Glomerular endothelial cell (primary cell): ENCODE results near the gene MAPK14. TPM values are rescaled to one million over a fixed set of nuclear protein-coding genes. Genes with fewer than 3 reads are reported as not detected.
"Not testable (repeated sequence)": the region's sequence is repeated elsewhere in the genome, so short reads cannot be mapped to it uniquely, and the experiment has no call there.

Experiments used
- DNase-seq: peaks from one replicate; pipeline ENCODE4 v3.0.0-alpha.2; 2011; ENCODE audit warnings: low read depth, low spot score; ENCODE audit errors: extremely low read depth
- total RNA-seq: library from RNA; depleted of rRNA; stranded (reverse); fragments of >200 nt; gene quantifications from 2 replicates; pipeline ENCODE4 v1.2.3, GENCODE V29; 2015

MAPK14 gene
- total RNA-seq, 1 donor from 2014 or later: 46.1 TPM

DNA sequence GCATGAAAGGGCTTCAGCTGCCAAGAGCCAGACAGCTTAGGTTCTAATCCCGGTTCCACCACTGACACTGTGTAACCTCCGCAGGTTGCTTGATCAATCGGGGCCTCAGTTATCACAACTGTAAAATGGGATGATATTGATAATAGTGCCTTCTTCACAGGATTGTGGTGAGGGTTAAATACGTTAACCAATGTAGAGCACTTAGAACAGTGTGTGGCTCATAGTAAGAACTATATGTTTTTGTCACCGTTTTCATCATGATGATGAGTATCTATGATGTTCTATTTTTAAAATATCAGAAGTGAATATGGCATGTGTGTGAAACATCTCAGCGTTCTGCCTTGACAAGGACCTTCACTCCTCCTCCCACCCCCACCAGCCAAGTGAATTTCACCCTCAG, 92.4 kb downstream of the MAPK14 start:
- DNase-seq: no peak

DNA sequence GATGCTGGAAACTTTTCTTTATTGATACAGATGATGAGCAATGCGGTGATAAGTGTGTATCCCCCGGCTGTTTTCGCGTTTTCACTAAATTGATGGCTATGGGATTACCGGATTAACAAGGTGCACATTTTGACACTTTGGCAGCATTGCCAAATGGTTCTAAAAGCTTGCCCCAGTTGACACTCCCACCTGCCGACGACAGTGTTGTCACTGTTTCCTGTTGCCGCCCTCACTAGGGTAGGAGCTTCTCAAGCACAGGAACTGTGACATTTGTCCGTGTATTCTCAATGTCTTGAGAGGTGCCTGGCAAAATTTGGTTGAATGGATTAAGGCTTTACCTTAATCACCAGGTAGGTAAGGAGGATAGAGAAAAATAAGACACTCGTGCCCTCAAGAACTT, 92.9 kb downstream of the MAPK14 start:
- DNase-seq: no peak

DNA sequence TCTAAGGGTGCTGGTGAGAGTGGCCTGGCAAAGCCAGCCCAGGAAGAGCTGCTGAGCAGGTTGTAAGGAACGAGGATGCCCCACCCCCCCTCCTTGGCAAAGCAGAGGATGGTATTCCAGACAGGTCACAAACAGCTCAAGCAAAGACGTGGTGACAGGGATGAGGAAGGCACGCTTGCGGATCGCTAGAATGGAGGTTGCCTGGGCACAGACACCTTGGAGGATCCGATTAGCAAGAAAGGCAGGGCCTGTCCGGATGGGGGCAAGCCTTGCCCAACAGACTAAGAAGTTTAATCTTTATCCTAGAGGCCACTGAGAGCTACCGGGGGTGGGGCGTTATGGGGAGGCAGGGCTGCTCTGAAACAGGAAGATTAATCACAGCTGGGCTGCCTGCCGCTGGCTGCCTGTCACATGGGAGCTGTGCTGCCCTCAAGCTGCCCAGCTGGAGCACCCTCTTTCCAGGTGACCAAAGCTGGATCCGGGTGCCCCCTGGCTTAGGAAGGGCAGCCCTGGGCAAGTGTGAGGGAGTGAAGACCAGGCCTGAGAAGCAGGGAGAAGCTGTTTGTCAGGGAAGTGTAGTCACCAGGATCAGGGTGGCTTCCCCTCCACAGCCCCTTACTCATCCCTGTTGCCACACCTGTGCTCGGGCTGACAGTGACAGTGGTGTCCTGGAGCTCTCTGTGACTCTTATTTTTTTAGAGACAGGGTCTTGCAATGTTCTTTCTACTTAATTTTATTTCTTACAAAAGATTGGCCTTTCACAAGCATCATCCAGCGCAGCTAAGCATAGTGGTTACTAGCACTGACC, 93.6 kb downstream of the MAPK14 start:
- DNase-seq: no peak

DNA sequence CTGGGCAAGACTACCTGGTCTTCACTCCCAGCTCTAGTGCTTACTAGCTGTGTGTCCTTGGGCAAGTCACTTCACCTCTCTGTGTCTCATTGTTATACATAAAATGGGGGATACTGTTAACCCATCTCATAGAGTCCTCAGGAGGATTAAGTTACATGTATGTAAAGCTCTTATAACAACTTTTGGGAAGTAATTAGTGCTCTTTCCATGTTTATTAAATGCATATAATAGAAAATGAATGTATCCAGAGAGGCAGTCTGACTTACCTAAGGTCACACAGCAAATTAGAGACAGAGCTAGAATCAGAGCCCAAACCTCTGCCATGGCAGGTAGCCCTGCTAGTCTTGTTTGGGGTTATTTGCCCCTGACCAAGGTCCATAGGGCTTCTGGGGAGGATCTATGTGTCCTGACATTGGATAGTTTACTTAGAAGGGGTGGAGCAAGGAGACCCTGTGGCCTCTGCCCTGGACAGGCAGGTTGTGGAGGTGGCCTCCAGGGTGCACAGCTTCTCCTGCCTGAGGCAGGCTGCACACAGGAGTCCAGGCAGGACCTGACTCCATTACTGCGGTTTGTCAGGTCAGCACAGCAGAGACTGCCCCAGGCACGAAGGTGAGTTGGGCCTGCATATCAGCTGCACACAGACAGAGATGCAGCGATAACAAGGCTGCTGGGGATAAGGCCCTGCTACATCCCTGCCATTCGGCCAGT, 94.3 kb downstream of the MAPK14 start:
- no peak for DNase-seq

DNA sequence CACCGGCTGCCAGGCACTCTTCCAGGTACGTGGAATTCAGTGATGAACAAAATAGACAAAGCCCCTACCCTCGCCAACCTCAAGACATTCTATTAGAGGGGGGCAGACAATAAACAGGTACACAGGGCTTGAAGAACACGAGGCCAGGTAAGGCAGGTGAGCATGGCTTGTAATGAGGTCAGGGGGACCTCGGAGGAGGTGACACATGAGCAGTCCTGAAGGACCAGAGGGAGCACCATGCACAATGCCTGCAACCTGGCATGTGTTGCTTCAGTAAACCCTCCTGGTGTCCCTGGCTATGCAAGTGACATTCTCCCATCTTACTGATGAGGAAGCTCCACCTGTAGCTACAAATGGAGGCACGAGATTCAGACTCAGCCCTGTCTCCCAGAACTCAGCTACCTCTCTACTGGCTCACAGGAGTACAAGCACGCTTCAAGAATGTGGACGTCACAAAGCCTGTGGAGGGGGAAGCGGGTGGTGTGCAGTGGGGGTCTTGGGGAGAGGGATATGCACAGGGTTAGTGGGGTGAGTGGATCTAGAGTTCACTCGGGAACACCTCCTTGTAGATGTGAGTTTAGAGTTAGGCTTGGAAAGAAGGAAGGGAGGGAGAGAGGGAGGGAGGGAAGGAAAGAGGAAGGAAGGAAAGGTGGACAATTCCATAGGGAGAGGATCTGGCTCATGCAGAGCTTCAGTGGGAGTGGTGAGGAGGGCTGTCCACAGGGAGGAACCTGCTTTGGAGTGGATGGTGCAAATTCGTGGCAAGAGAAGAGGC, 95.1 kb downstream of the MAPK14 start:
- no peak for DNase-seq

DNA sequence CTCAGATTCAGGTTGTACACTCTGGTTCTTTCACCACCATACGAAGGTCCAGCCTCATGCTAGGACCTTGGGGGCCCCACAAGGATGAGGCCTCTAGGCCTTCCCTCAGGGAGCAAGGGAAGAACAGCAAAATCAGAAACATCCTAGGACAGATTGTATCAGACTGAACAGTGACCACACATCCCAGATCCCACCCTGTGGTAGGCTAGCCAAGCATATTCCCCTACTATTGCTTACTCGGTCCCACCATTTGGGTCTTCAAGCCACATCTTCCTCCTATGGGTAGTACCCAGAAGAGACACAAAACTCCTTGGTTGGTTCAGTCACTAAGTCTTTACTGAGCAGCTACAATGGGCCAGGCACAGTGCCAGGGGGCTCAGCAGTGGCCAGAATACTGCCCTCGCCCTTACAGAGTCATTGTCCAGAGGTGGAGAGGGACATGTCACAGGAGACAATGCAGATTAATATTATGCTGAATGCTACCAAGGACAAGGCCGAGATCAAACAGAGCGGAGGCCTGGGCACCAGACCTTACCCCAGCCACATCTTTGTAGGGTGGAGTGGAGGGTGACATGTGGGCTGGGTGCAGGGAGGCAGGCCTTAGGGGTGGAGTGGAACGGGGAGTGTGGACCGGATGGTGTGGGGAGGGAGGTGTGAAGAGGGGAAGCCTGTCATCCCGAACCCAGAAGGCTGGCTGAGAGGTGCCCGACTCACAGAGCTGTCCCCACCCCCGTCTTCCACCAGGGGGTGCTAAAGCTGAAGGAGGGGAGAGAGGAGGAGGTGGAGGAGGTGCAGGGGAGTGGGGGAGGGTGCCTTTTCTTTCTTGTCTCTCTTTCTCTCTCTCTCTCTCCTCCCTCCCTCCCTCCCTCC, 95.9 kb downstream of the MAPK14 start:
- DNase-seq: no peak

DNA sequence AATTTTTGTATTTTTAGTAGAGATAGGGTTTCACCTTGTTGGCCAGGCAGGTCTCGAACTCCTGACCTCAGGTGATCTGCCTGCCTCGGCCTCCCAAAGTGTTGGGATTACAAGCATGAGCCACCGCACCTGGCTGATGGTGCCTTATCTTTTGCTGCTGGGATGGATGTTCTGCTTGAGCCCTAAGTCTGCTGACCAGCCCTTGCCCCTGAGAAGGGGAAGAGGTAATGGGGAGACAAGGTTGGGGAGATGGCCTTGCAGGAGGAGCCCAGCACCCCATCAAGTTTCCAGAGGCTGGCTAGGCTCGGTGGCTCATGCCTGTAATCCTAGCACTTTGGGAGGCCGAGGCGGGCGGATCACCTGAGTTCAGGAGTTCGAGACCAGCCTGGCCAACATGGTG, 96.7 kb downstream of the MAPK14 start:
- DNase-seq: not testable (repeated sequence)

DNA sequence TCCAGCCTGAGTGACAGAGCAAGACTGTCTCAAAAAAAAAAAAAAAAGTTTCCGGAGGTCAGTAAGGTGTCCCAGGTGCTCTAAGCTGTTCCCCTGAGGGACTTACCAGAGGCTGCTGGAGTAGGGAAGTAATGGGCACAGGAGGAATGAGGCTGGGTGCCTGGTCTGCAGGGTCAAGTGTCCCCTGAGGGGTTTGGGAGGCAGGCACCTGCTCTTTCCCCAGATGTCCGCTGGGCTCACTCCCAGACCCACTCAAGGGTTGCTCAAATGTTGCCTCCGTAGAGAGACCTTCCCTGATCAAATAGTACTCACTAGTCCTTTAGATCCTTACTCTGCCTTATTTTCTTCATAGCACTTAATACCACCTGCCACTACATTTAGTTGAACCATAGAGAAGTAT, 97.3 kb downstream of the MAPK14 start:
- DNase-seq: no peak

DNA sequence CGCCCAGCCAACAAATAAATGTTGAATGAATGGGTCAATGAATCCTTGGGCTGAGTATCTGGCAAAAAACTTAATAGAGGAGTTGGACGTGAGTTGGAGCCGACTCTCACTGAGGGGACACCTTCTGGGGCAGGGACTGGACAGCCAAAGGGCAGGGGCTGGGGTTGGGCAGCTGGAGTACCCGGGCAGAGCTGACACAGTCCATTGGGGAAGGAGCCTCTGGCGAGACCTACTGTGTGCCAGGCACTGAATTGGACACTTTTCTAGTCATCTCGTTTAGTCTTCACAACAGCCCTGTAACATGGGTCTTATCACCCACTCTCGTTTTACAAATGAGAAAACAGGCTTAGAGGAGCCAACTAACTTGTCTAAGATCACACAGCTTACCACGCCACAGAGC, 98.0 kb downstream of the MAPK14 start:
- no peak for DNase-seq

DNA sequence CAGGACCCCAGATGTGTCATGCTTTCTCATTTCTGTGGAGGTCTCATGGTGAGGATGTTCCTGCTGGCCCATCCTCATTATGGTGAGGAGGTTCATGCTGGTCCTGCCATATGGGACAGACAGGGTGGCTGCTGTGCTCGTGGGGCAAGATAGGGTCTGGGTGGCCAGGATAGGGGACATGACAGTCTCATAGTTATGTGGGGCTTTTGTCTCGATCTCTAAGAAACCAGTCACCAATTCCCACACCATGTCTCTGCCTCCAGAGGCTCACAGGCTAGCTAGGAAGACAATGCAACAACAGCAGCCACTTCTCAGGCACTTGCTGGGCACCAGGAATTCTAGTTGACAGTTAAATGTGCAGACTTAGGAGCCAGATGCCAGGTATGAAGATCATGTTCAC, 98.5 kb downstream of the MAPK14 start:
- no peak for DNase-seq

DNA sequence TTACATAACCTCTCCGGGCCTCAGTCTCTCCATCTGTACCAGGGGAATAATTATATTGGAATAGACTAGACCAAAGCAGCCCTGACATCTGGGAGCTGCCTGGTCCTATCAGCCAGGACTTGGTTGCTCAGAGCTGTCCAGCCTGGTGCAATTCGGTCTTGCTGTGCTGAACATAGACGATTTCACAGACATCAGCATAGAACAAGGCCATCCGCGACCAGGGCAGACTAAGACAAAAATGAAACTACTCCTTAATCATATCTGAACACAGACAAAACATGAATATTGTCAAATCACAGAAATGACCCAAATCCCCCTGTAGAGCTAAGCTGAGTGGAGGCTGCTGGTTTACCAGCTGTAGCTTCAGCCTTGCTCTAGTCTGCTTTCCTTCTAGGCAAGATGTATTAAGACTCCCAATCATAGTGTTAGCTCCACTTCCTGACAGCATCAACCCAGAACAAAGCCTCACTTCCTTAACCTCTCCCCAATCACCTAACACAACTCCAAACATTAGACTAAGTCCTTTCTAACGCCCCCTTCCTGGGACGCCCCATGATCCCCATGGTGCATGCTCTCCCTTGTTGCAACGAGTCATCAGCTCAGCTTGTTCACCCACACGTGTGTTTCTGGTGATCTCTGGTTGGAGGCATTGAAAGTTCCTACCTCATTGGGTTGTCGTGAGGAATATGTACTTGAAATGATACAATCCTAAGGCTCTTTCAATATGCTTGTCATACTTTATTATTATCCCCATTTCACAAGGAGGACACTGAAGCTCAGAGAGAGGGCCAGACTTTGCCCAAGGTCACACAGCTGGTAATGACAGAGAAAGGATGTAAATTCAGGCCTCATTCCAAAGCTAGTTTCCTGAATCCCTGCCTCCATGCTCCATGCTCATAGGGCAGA, 99.2 kb downstream of the MAPK14 start:
- DNase-seq: no peak

DNA sequence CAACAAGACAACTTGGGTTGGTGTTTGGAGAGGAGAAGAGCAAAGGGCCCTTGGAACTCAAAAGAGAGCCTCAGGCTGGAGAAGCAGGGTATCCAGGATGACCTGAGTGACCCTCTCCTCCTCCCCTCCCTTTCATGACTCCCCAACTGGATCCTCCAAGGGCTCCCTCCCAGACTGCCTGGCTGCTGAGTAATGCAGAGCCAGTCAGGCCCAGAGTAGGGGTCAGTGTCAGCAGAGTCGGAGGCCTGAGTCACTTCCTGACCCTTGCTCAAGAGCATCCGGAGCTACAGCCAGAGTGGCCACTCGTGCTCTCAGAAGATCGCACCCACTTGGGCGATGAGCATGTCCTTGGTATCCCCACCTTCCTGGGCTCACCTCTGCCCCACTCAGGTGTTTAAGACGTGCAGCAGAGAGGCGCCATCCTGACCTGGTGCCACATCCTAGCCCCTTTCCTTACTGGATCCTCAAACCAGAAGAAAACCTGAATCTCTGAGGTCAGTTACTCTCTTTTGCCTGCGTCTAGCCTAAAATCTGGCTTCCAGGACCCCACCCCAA, 99.9 kb downstream of the MAPK14 start:
- peak; percentile 75 for DNase-seq

DNA sequence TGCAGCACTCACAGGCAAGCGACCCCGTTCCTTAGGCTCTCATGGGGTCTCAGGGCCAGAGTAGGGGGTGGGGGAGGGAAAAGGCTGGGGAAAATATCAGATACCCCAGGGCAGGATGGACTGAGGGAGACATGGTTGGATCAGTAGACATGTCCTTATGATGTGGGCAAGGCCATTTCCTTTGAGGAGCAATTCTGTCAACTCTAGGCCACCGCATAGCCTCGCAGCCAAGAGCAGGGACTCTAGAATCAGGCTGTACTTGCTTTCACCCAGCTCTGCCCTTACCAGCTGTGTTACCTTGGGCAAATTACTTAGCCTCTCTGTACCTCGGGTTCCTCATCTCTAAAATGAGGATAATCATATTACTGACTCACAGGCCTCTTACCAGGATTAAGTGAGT, 100.5 kb downstream of the MAPK14 start:
- no peak for DNase-seq

DNA sequence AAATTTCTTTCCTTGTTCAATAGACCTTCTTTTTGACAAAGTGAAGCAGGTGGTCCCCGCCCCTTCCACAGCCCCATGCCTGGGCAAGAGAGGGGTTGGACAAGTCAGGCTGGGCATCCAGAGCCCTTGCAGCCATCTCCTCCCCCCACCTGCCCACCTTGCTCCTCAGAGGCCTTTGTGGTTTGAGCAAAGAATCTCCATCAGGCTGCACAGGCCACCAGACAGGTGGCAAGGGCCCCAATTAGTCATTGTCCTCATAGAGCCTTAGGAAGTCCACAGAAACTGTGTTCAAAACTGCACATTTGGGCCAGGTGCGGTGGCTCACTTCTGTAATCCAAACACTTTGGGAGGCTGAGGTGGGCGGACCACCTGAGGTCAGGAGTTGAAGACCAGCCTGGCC, 101.2 kb downstream of the MAPK14 start:
- no peak for DNase-seq

DNA sequence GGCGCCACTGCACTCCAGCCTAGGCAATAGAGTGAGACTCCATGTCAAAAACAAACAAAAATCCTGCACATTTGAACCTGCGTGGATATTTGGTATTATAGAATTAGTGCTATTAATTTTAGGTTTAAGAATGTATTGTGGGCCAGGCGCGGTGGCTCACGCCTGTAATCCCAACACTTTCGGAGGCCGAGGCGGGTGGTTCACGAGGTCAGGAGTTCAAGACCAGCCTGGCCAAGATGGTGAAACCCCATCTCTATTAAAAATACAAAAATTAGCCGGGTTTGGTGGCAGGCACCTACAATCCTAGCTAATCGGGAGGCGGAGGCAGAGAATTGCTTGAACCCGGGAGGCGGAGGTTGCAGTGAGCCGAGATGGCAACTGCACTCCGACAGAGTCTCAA, 101.7 kb downstream of the MAPK14 start:
- DNase-seq: not testable (repeated sequence)

DNA sequence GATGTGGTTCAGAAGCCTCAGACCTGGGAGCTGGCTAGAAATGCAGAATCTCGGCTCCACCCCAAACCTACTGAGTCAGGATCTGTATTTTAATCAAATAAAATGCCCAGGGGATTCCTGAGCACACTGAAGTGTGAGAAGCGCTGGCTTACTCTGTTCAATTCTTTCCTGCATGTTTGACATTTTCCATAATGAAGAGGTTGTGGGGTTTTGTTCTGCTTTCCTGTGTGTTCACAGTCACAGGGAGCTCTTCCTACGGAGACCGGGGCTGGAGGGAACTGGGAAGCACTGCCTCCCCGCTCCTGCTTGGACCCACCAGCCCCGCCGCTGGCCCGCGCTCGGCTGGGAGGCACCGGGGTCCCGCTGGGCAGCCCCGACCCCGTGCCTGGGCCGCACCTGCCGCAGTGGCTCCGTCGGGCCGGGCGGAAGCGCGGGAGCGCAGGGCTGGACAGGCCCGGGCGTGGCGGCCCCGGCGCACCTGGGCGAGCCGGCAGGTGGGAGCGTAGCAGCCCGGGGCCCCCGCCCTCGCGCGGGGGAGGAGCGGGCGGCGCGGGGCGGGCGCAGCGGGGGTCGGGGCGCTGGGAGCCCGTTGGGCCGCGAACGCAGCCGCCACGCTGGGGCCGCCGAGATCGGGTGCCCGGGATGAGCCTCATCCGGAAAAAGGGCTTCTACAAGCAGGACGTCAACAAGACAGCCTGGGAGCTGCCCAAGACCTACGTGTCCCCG, 102.5 kb downstream of the MAPK14 start, which contains the start of gene MAPK13:
TSS of gene MAPK13 (plus strand) at position 573 of the 726 bp plus-strand sequence. CDS start at position 643, 70 bp downstream.
- DNase-seq: no peak

DNA sequence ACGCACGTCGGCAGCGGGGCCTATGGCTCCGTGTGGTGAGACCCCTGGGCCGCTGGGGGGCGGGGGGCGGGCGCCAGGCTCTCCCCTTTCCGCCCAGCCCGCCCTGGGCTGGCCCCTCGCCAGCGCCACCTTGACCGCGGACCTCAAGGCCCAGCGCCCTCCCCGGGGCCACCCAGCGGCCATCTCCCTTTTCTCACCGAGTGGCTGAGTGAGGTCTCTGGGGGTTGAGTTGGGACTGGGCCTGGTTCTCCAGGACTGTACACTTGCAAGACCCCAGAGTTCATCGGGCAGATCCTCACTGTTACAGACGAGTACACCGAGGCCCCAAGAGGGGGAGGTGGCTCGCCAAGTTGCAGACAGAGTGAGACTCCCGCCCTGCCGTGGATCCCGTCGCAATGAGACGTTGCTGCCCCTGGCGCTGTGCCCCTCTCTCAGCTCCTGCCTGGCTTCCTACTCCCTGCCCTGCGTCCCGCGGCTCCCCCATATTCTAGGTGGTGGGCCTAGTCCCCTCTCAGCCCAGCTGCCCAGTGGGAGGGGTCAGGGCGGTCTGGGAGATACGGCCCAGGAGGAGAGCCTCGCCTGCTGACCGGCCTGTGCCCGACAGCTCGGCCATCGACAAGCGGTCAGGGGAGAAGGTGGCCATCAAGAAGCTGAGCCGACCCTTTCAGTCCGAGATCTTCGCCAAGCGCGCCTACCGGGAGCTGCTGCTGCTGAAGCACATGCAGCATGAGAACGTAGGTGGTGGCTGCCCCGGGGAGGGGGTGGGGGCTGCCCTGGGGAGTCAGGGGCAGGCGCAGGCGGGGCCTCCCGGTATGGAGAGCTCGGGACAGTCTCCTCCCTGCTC, 103.3 kb downstream of the MAPK14 start:
- no peak for DNase-seq
